ENCODE results near the gene ZNF335. TPM values are rescaled to one million over a fixed set of nuclear protein-coding genes. Genes with fewer than 3 reads are reported as not detected.
"Not testable (repeated sequence)": the region's sequence is repeated elsewhere in the genome, so short reads cannot be mapped to it uniquely, and the experiment has no call there.

ZNF335 gene
- polyA plus RNA-seq, 3 donors, result 6.9 to 11.0 (median 7.4) TPM

GRCh38 chr20:46006022-46006705 lies 34.2 kb upstream of the ZNF335 start:
- WGBS, 3 donors, result 60 to 67% (median 60%) methylated on average over 6 of the region's 6 CpGs
- H3K27ac ChIP-seq (ENCODE audit: low read depth, low read length), result no peak overlapping the region

GRCh38 chr20:46004889-46005473 lies 33.0 kb upstream of the ZNF335 start:
- 16 to 30% (median 16%) methylated on average over 3 of the region's 3 CpGs for WGBS, 3 donors
- no peak overlapping the region for H3K27ac ChIP-seq (ENCODE audit: low read depth, low read length)

GRCh38 chr20:46004187-46004586 lies 32.2 kb upstream of the ZNF335 start:
- no peak overlapping the region for H3K27ac ChIP-seq (ENCODE audit: low read depth, low read length)
- WGBS, 3 donors, result 36 to 45% (median 43%) methylated on average over 4 of the region's 4 CpGs

- WGBS, 3 donors, result 85 to 92% (median 91%) methylated on average over 3 of the region's 3 CpGs
- no peak overlapping the region for H3K27ac ChIP-seq (ENCODE audit: low read depth, low read length)
Measured at GRCh38 chr20:46002008-46002407, 30.0 kb upstream of the ZNF335 start.

GRCh38 chr20:46001498-46001897 lies 29.5 kb upstream of the ZNF335 start:
- H3K27ac ChIP-seq (ENCODE audit: low read depth, low read length), result no peak overlapping the region
- 82 to 90% (median 87%) methylated on average over 5 of the region's 5 CpGs for WGBS, 3 donors

GRCh38 chr20:46000262-46000996 lies 28.4 kb upstream of the ZNF335 start:
- WGBS, 3 donors, result 32 to 37% (median 36%) methylated on average over 16 of the region's 16 CpGs
- H3K27ac ChIP-seq (ENCODE audit: low read depth, low read length), result no peak overlapping the region

GRCh38 chr20:45999557-46000261 lies 27.7 kb upstream of the ZNF335 start:
- no peak overlapping the region for H3K27ac ChIP-seq (ENCODE audit: low read depth, low read length)
- 76 to 86% (median 81%) methylated on average over 4 of the region's 4 CpGs for WGBS, 3 donors

- H3K27ac ChIP-seq (ENCODE audit: low read depth, low read length), result no peak overlapping the region
- WGBS, 3 donors, result 55 to 60% (median 57%) methylated on average over 4 of the region's 4 CpGs
Measured at GRCh38 chr20:45998761-45999160, 26.8 kb upstream of the ZNF335 start.

- WGBS, 3 donors, result 40 to 66% (median 48%) methylated on average over 2 of the region's 2 CpGs
- no peak overlapping the region for H3K27ac ChIP-seq (ENCODE audit: low read depth, low read length)
Measured at GRCh38 chr20:45998337-45998736, 26.3 kb upstream of the ZNF335 start.

- no peak overlapping the region for H3K27ac ChIP-seq (ENCODE audit: low read depth, low read length)
- WGBS, 3 donors, result 30 to 39% (median 33%) methylated on average over 3 of the region's 3 CpGs
Measured at GRCh38 chr20:45997187-45997586, 25.2 kb upstream of the ZNF335 start.

- H3K27ac ChIP-seq (ENCODE audit: low read depth, low read length), result not testable (repeated sequence)
- WGBS, 3 donors, result 64 to 79% (median 73%) methylated on average over 6 of the region's 6 CpGs
Measured at GRCh38 chr20:45995495-45996097, 23.6 kb upstream of the ZNF335 start.

- no peak overlapping the region for H3K27ac ChIP-seq (ENCODE audit: low read depth, low read length)
- WGBS, 3 donors, result 60 to 61% (median 60%) methylated on average over 9 of the region's 9 CpGs
Measured at GRCh38 chr20:45994761-45995493, 22.9 kb upstream of the ZNF335 start.

GRCh38 chr20:45993197-45993951 lies 21.4 kb upstream of the ZNF335 start:
- 59 to 71% (median 68%) methylated on average over 11 to 12 of the region's 12 CpGs for WGBS, 3 donors
- H3K27ac ChIP-seq (ENCODE audit: low read depth, low read length), result no peak overlapping the region

- 71 to 82% (median 78%) methylated on average over 3 of the region's 3 CpGs for WGBS, 3 donors
Measured at GRCh38 chr20:45991616-45992015, 19.6 kb upstream of the ZNF335 start.

GRCh38 chr20:45988830-45989229 lies 16.8 kb upstream of the ZNF335 start:
- 37 to 81% (median 76%) methylated on average over 6 of the region's 6 CpGs for WGBS, 3 donors
- not testable (repeated sequence) for H3K27ac ChIP-seq (ENCODE audit: low read depth, low read length)

More at GRCh38 chr20:45991616-45992015, 19.6 kb upstream of the ZNF335 start:
- no peak overlapping the region for H3K27ac ChIP-seq (ENCODE audit: low read depth, low read length)

- WGBS, 3 donors, result 6 to 9% (median 8%) methylated on average over 16 of the region's 16 CpGs
- H3K27ac ChIP-seq (ENCODE audit: low read depth, low read length), result no peak overlapping the region
Measured at GRCh38 chr20:45987108-45987780, 15.2 kb upstream of the ZNF335 start.

- 54 to 76% (median 75%) methylated on average over 7 of the region's 7 CpGs for WGBS, 3 donors
Measured at GRCh38 chr20:45985573-45985972, 13.6 kb upstream of the ZNF335 start.

More at GRCh38 chr20:45985573-45985972, 13.6 kb upstream of the ZNF335 start:
- no peak overlapping the region for H3K27ac ChIP-seq (ENCODE audit: low read depth, low read length)
